GM21360 (cell line): Measurements from ENCODE around the gene SMAD2.
"Not testable (repeated sequence)": the region's sequence is repeated elsewhere in the genome, so short reads cannot be mapped to it uniquely, and the experiment has no call there.

Experiments
- ATAC-seq: cut with Tn5 transposase; IDR thresholded peaks from one replicate; pipeline ENCODE4 v1.9.1; 2021; ENCODE audit warnings: mild to moderate bottlenecking, moderate library complexity; ENCODE audit not compliant: unreplicated experiment

SMAD2 gene

GRCh38 chr18:47797126-47797525 is 133.3 kb downstream of the SMAD2 start:
- ATAC-seq, result no peak

GRCh38 chr18:47795434-47795814 is 135.0 kb downstream of the SMAD2 start:
- no peak for ATAC-seq

GRCh38 chr18:47794725-47795433 is 135.6 kb downstream of the SMAD2 start:
- ATAC-seq, result no peak

GRCh38 chr18:47793609-47794008 is 136.8 kb downstream of the SMAD2 start:
- no peak for ATAC-seq

DNA sequence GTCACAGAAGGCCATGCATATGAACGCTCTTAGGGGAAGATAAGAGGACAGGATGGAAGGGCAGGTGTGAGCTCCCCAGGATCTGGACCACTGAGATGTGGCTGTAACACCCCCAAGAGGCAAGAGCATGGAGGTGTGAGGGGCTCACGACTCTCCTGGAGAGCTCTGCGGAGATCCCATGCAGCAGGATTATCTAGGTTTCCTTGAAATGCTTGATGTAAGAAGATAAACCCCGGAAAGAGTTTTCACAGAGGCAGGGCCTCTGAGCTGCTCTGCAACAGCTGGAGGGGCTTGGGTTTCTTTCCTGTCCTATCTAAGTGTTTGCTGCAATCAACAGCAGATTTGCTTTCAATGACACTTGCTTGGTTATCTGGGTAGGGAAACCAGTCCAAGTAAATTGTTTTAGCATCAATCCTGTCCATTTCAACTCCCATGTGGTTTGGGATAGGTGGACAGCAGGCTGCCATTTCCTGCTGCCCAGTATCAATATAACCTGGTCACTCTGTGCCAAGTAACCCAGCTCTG is 138.9 kb downstream of the SMAD2 start:
- no peak for ATAC-seq

GRCh38 chr18:47790036-47790435 is 140.4 kb downstream of the SMAD2 start:
- ATAC-seq, result no peak

GRCh38 chr18:47788621-47789020 is 141.8 kb downstream of the SMAD2 start:
- no peak for ATAC-seq

DNA sequence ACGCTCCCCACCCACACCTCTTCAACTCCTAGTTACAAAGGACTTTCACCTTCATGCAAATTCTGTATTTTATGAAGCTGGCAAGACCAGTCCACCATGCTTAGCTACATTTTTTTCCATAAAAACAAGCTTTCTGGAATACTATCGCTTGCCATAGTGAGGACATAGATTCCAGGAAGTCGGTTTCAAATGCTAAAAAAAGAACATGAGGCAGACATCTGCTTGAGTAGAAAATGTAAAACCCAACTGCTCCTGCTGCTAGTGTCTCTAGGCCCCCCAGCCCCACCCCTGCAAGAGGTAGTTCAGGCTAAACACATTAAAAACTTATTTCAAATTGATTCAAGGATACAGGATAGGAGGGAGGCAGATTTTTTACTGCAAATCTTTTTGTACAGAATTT is 148.9 kb downstream of the SMAD2 start:
- no peak for ATAC-seq

GRCh38 chr18:47780011-47780725 is 150.3 kb downstream of the SMAD2 start:
- no peak for ATAC-seq

- no peak for ATAC-seq
These were observed 151.1 kb downstream of the SMAD2 start for GRCh38 chr18:47779381-47779780.

DNA sequence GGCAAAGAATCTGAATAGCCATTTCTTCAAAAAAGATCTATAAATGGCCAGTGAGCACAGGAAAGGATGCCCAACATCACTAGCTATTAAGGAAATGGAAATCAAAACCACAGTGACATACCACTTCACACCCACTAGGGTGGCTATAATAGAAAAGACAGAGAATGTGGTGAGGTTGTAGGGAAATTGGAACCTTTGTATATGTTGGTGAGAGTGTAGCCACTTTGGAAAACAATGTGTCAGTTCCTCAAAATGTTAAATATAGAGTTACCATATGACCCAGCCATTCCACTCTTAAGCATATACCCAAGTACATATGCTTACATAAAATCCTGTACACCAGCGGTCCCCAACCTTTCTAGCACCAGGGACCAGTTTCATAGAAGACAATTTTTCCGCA is 152.8 kb downstream of the SMAD2 start:
- ATAC-seq, result no peak

DNA sequence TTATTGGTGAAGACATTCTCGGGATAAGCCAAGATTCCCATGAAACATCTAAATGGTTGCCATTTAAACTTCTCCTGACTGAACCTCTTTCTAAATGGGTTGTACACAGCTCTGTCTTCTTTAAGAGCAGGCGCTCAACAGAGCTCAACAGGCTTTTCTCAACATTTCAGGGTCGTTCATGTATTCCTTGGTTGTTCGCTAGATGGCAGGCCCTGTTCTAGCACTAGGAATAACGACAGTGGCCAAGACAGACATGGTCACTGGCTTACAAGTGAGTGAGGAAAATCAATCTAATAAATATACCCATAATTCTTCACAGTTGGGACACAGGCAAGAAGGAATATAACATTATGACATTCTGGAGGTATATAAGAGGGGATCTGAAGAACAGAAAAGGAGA is 154.5 kb downstream of the SMAD2 start:
- ATAC-seq, result no peak

GRCh38 chr18:47773931-47774330 is 156.5 kb downstream of the SMAD2 start:
- no peak for ATAC-seq

DNA sequence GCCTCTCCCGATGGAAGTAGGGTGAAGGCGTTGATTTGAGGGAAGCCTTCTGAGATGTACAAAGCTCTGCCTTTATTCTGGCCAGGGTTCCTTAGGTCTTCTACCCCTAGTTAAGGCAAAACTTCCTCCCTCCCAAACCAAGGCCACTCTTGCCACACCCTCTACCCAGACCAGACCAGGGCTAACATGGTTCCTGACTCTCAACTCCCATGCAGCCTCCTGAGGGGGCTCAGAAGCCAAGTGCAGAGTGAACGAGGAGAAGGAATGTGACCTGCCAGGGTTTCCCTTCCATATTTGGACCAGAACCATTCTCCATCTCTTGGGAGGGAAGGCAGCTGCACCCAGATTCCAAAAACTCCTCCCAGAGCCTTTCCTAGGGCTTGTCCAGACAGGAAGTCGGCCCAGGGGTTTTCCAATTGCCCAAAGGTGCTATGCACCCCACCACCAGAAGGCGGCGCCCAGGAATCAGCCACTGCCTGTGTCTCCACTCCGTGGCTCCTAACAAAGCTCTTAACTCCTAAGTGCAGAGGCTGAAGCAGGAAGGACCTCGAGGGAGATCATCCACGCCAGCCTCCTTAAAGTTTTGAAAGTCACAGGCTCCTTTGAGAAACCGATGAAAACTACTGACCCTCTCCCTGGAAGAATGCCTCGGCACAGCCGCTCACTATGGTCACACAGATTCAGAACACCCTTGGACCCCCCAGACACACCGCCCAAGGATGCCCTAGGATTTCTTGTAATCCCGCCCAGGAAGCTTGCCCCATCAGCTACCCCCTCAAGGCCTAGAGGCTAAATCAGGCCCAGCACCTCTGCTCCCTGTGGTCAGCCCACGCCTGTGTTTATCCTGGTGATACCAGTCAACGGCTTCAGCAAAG is 157.8 kb downstream of the SMAD2 start:
- ATAC-seq, result no peak

GRCh38 chr18:47771922-47772321 is 158.5 kb downstream of the SMAD2 start:
- ATAC-seq, result no peak

GRCh38 chr18:47767699-47768098 is 162.8 kb downstream of the SMAD2 start:
- ATAC-seq, result no peak

GRCh38 chr18:47767198-47767597 is 163.3 kb downstream of the SMAD2 start:
- ATAC-seq, result not testable (repeated sequence)
